Ishikawa (cell line): ENCODE measurements around the gene PMM1.

Experiments used
- NFIC ChIP-seq: IDR thresholded peaks from 2 replicates; pipeline ENCODE4 v1.6.1; 2012
- RAD21 ChIP-seq: IDR thresholded peaks from 2 replicates; pipeline ENCODE4 v1.6.1; 2012; ENCODE audit warnings: low read depth
- USF1 ChIP-seq: IDR thresholded peaks from 2 replicates; pipeline ENCODE4 v1.6.1; 2012

GRCh38 chr22:41582694-41583093 is 6.9 kb downstream of the PMM1 start:
- TF ChIP-seq NFIC (no peak), USF1 (no peak), RAD21 (no peak)
